Heart right ventricle (tissue), 16 donors: ENCODE data around the gene CHCHD4. TPM values are rescaled to one million over a fixed set of nuclear protein-coding genes. Genes with fewer than 3 reads are reported as not detected.

Experiments used
- ATAC-seq, 8 donors: fragments of 200-7000 bp; cut with Tn5 transposase; one replicate each; pipeline ENCODE4 v1.9.1; 2020; ENCODE audit warnings: mild to moderate bottlenecking in 8 of 8, moderate library complexity in 8 of 8, moderate number of reproducible peaks in 1 of 8
- DNase-seq, 2 donors: peaks; one replicate each; pipeline ENCODE4 v3.0.0-alpha.2; 2020
- H3K27ac ChIP-seq, 10 donors: fragments of 200-600 bp; sonication (generic) in 2 of 10; one replicate each; pipeline versions ENCODE4 v1.5.0 to v1.8.0; 2020 to 2022; ENCODE audit warnings: mild to moderate bottlenecking in 3 of 10
- H3K27me3 ChIP-seq, 7 donors: fragments of 200-600 bp; one replicate each; pipeline ENCODE4 v1.8.0; 2021 to 2022; ENCODE audit warnings: mild to moderate bottlenecking in 2 of 7
- H3K36me3 ChIP-seq, 9 donors: fragments of 200-600 bp; sonication (generic) in 1 of 9; one replicate each; pipeline versions ENCODE4 v1.5.0 to v1.8.0; 2020 to 2022; ENCODE audit warnings: mild to moderate bottlenecking in 2 of 9
- H3K4me1 ChIP-seq, 9 donors: fragments of 200-600 bp; sonication (generic) in 1 of 9; one replicate each; pipeline versions ENCODE4 v1.5.0 to v1.8.0; 2020 to 2022; ENCODE audit warnings: mild to moderate bottlenecking in 4 of 9
- H3K4me3 ChIP-seq, 10 donors: fragments of 200-600 bp; sonication (generic) in 2 of 10; one replicate each; pipeline versions ENCODE4 v1.5.0 to v1.8.0; 2020 to 2022; ENCODE audit warnings: mild to moderate bottlenecking in 7 of 10, moderate library complexity in 2 of 10
- H3K9me3 ChIP-seq, 11 donors: fragments of 200-600 bp in 10 of 11; sonication (generic) in 2 of 11; one replicate each; pipeline versions ENCODE4 v1.5.0 to v1.8.0; 2013 to 2022; ENCODE audit warnings: mild to moderate bottlenecking in 2 of 11, control low read depth in 1 of 11, moderate library complexity in 1 of 11
- CTCF ChIP-seq, 9 donors: fragments of 200-600 bp; sonication (generic) in 2 of 9; IDR thresholded peaks; one replicate each; pipeline versions ENCODE4 v1.5.0 to v1.8.0; 2021 to 2022; ENCODE audit warnings: antibody characterized with exemption in 9 of 9, mild to moderate bottlenecking in 5 of 9, moderate library complexity in 1 of 9
- WGBS, 2 donors: extraction: QIAGEN DNeasy Blood & Tissue Kit; methylation state at CpG; one replicate each; pipeline ENCODE4 v1.1.7; 2013; ENCODE audit warnings: inconsistent platforms in 1 of 2; 5-methylcytosine and 5-hydroxymethylcytosine counted together
- intact Hi-C, 10 donors: fragments of 100-400 bp; cut with DNase I; formaldehyde crosslinking; loops; one replicate each; pipeline versions ENCODE4 v1.11.1 to v1.14.2; 2022
- polyA plus RNA-seq, 2 donors: library from polyadenylated mRNA; stranded (reverse); fragments of 200-250 nt; gene quantifications; one replicate each; pipeline ENCODE4 v1.2.3, GENCODE V29; 2013
- total RNA-seq, 10 donors: library from RNA; stranded (reverse); fragmentation: NEBNext Ultra II Directional in 3 of 10; extraction: Animal tissue kit (Norgen Biotek cat#: 25700) in 3 of 10; gene quantifications; one replicate each; pipeline versions ENCODE4 v1.2.1 to v1.2.4, GENCODE V29; 2021 to 2023
- donor health status: Arrhythmogenic right ventricular cardiomyopathy.
- donor health status: ischemic (EF 13 %, LVEDD 7.1; RV severe dilation, severe dysfunction).
- donor health status: healthy with polysubstance abuse.
- donor health status: DM: no; HTN: yes; CAD: no.
- donor health status: DM: no; HTN: no; CAD: no.
- donor health status: ischemic (EF 25% LVEDD 6.9; RV normal size, moderate dysfunction).
- donor health status: ischemic (EF 25% LVEDD 5.7; RV mildly dilated, moderate dysfunction).
- donor health status: healthy.
- donor health status: DM: yes; HTN: yes; CAD: no.
- donor health status: Ischemic cardiomyopathy.
- donor health status: ischemic (EF 35%, LVEDD 5.7; RV mildly dilated, moderate dysfunction).
- donor health status: nonischemic (EF 11% LVEDD 7.7; RV severe dilation, severe dysfunction).
- donor health status: DM: yes; HTN: yes; CAD: no.
- donor health status: PGD.
- donor health status: ischemic (EF 29% LVEDD 5.4; RV normal size, mild dysfunction).
- donor health status: nonischemic (EF 23%, LVEDD 6.1; RV moderate dilation, normal function).

The CHCHD4 gene
- total and polyA plus RNA-seq, 12 donors, result 18.0 to 37.2 (median 26.6) TPM

DNA sequence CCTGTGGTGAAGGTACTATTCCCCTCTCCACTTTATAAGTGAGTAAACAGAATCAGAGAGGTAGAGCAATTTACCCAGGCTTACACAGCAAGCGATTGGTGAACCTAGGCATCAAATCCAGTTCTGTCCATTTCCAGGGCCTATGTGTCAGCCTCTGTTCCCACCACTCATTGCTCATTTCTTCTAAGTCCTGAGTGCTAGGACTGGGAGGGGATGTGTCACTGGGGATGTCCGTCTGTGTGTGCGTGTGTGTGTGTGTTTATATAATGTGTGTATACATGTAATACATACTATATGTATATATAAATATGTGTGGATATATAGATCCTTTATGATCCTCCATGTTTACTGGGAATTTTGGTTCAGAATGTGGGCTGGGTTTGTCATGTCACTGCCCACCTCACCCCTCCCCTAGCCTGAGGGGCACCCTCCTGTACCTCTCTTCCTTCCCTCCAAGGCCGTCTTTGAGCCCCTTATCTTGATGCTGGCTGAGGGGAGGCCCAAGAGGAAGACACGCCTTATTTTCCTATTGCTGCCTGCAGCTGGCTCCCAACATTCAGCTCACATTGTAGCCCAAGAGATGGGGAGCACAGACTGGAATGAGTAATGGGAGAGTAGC, 2.3 kb upstream of the CHCHD4 start:
- Histone ChIP-seq H3K36me3 (peaks cover 0 to 50% (median 30%) of the 10 kb centered on the region in 9 donors), H3K4me3 (peak overlapping the region in 3 of 10 donors; percentile 79 to 96 (median 81)), H3K27ac (peak overlapping the region in 3 of 10 donors; percentile 2 to 97 (median 93)), H3K4me1 (peaks cover 7 to 47% (median 41%) of the 10 kb centered on the region in 9 donors), H3K9me3 (no peaks in the 10 kb centered on the region), H3K27me3 (no peaks in the 10 kb centered on the region)
- DNase-seq (no peak), ATAC-seq (no peak)
- intact Hi-C loops, result loop anchor here in 3 of 10 donors (5.0 to 10.0 kb wide), 3 partner anchors 50 to 472 kb away; partner anchors contain the start of genes LSM3 (in 2 of the 3) and XPC (in 2 of the 3)
- no peak for TF ChIP-seq CTCF (IDR thresholded peaks at IDR 0.05)
- 72 to 80% methylated on average over 5 of the region's 5 CpGs for WGBS, 2 donors

GRCh38 chr3:14126017-14126886, 1.6 kb upstream of the CHCHD4 start:
- no peaks in the 10 kb centered on the region for H3K9me3 ChIP-seq
- H3K4me1 ChIP-seq, result peaks cover 7 to 47% (median 41%) of the 10 kb centered on the region in 9 donors
- H3K27me3 ChIP-seq, result no peaks in the 10 kb centered on the region
- DNase-seq (no peak), ATAC-seq (no peak)
- H3K4me3 ChIP-seq, result peak overlapping the region; percentile 68 to 98 (median 81)
- intact Hi-C loops, result loop anchor here in 3 of 10 donors (5.0 to 10.0 kb wide), 3 partner anchors 51 to 471 kb away; partner anchors contain the start of genes LSM3 (in 2 of the 3) and XPC (in 2 of the 3)
- TF ChIP-seq CTCF (IDR thresholded peaks at IDR 0.05), result no peak
- peaks cover 0 to 50% (median 24%) of the 10 kb centered on the region in 9 donors for H3K36me3 ChIP-seq
- WGBS, 2 donors, result 57 to 58% methylated on average over 11 of the region's 11 CpGs
- peak overlapping the region; percentile 78 to 97 (median 93) for H3K27ac ChIP-seq

DNA sequence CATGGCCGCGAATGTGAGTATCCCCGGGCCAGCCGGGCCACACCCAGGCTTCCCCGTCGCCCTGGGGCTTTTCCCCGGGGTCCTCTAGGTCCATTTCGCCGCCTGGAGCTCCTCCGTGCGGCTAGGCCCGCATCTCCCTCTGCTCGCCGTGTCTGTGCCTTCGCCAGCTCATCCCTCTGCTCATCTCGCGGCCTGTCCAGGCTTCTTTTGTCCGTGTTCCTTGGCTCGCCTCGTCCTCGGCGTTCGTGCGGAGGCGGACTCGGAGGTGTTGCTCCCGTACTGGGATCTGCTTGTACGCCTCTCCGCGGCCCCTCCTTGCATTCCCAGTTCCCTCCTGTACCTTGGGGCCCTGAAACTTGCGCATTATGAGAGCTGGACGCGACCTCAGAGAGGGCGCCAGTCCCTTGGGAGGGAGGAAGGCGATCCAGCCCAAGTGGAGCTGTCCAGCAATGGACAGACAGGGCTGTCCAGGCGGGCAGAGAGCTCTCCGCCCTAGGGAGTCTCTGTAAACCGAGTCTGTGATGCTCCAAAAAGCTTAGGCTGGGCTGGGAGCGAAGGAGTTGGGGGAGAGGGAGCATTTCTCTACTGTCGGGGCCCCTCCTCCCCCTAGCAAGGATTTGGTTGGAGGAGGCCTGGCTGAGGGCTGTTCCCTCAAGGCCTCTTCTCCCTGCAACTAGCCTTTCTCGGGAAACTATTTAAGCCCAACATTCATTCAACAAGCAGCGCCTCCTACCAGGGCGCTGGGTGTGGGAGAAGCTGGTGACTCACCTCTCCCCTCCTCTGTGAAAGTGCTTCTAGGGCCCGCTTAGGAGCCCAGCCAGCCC, 735 bp upstream of the CHCHD4 start:
- ATAC-seq, result peak; percentile 13 to 83 (median 66)
- WGBS, 2 donors, result 0% methylated on average over 44 of the region's 44 CpGs
- peak overlapping the region; percentile 68 to 98 (median 81) for H3K4me3 ChIP-seq
- H3K4me1 ChIP-seq, result peaks cover 7 to 47% (median 41%) of the 10 kb centered on the region in 9 donors
- TF ChIP-seq CTCF (IDR thresholded peaks at IDR 0.05), result peak in 2 of 9 donors; percentile 19 to 21
- no peaks in the 10 kb centered on the region for H3K9me3 ChIP-seq
- peak; percentile 52 to 58 for DNase-seq
- intact Hi-C loops, result loop anchor here in 8 of 10 donors (1.0 to 10.0 kb wide), 6 partner anchors 18 to 471 kb away; partner anchors contain the start of genes LSM3 (in 7 of the 8) and XPC (in 7 of the 8)
- H3K27ac ChIP-seq, result peak overlapping the region; percentile 78 to 97 (median 93)
- no peaks in the 10 kb centered on the region for H3K27me3 ChIP-seq
- peaks cover 0 to 50% (median 16%) of the 10 kb centered on the region in 9 donors for H3K36me3 ChIP-seq
